SKM-1 treated with dmso at 0.1 percent for 144 hours (cell line): ENCODE results near the gene TPBG.
A peak's percentile ranks its signal among the peaks of the same experiment; 100 is the strongest.

Experiments
- DNase-seq: peaks from one replicate; lab custom pipeline; 2025; ENCODE audit not compliant: unreplicated experiment; lab: John Stamatoyannopoulos, UW

Gene TPBG, protein sequence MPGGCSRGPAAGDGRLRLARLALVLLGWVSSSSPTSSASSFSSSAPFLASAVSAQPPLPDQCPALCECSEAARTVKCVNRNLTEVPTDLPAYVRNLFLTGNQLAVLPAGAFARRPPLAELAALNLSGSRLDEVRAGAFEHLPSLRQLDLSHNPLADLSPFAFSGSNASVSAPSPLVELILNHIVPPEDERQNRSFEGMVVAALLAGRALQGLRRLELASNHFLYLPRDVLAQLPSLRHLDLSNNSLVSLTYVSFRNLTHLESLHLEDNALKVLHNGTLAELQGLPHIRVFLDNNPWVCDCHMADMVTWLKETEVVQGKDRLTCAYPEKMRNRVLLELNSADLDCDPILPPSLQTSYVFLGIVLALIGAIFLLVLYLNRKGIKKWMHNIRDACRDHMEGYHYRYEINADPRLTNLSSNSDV

DNA sequence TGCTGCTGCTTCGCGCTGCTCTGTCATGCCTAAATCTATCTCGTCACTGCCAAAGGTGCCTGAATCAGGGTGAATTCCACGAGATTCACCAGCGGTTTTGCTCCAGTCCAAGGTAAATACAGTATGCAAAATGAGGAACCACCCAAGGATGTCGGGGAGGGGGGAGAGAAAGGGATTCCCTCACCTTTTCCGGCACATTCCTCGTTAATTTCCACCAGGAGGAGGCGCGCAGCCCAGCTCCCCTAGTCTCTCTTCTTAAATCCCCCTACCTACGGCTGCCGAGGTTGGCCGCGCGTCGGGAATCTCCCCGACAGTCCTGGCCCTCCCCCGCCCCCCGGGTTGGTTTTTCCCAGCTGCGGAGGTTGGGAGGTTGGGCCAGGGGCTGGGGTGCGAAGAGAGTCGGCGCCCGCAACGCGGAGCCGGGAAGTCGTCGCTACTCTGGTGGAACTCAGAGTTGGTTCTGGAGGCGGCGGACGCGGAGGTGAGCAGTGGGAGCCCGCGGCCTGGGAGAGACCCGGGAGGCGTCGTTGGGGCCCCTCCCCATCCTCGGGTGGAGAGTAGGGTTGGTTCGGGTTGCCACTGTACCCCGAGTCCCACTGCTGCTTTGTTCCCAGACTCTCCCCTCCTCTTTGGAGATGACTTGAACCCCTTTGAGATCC, at the start of gene TPBG:
TPBG (plus strand) TSS at position 390 of the 659 bp plus-strand sequence. CDS start 1,145 bp downstream, outside the sequence.
- DNase-seq, result peak; percentile 46

GRCh38 chr6:82322386-82322785, 41.2 kb upstream of the TPBG start:
- DNase-seq, result no peak

DNA sequence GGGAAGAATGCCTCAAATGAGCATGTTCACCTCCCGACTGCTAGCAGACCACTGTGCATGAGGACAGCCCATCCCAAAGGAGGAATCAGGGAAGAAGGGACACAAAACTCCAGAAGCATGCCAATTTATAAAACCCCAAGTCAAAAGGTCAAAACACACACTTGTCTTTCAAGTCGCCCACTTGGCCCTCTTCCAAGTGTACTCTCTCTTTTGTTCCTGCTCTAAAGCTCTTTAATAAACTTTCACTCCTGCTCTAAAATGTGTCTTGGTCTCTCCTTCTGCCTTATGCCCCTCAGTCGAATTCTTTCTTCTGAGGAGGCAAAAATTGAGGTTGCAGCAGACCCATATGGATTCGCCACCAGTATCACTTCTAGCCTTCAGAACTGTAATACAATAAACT, 33.9 kb upstream of the TPBG start:
- DNase-seq, result no peak

DNA sequence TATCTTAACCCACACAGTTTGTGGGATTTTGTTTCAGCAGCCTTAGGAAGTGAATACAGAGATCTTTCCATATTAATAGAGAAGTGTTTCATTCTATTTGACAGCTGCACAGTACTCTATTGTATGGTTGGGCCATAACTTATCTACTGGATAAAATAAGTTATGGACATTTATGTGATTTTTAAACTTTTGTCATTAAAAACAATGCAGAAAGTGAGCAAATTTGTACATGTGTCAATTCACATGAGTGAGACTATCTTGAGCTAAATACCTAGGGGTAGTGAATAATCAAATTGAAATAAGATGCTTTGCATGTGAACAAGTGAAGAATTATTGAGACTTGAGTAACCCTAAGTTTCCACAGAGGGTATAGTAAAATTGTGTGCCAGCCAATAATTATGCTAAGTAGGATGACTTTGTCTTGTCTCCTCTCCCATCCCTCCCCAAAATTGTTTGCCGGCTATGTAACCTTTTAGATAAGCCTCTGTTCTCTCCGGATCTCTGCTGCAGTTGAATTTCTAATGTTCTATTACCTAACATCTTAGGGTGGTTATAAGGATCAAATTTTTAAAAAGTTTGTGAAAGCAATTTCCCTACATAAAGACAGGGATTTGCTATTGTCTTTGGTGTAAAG, 33.3 kb upstream of the TPBG start:
- no peak for DNase-seq

DNA sequence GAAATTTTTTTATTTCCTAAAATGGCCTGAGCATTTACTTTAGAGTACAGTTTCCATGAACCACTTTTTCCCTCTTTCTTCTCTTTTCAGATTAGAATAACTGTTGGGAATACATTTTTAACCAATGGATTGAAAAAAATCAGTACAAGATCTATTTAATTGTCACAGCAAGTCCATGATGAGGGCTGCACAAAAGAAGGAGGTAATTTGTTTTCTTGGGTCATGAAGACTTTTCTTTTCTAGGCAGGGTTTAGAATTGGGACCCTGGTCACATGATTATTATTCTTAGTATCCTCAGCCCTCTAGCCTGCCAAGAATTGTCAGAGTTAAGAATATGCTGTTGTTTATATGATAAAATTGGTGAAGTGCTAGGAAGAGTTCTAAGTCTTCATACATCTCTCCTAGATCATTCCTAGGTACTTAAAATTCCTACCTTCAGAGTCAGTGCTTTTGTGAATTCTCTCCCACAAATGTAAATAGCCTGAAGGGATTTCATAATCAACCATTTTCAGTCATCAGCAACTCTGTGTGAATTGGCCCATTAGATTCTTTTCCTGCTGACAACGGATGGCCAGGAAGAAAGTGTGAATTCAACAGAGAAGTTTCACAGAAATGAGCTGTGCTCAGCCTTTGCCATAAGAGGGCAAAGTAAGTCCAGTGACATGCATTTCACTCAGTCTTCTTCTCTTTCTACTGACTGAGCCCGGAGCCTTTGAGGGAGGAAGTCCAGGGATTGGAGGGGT, 32.4 kb upstream of the TPBG start:
- DNase-seq, result no peak

DNA sequence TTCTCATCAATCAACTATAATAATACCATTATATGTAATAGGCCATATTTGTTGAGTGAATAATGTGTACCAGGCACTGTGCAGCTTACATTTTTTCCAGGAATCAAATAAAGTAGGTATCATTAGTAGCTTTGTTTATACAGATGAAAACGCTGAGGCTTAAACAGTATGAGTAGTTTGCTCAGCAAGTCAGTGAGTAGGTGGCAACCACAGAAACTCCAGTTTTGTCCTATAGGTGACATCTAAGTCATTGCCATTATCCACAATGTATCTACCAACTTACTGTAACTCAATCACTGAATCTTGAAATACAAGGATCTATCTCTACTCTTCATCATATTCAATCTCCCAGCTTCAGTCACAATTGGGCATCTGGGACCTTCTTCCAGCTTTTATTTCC, 29.8 kb upstream of the TPBG start:
- DNase-seq, result no peak

DNA sequence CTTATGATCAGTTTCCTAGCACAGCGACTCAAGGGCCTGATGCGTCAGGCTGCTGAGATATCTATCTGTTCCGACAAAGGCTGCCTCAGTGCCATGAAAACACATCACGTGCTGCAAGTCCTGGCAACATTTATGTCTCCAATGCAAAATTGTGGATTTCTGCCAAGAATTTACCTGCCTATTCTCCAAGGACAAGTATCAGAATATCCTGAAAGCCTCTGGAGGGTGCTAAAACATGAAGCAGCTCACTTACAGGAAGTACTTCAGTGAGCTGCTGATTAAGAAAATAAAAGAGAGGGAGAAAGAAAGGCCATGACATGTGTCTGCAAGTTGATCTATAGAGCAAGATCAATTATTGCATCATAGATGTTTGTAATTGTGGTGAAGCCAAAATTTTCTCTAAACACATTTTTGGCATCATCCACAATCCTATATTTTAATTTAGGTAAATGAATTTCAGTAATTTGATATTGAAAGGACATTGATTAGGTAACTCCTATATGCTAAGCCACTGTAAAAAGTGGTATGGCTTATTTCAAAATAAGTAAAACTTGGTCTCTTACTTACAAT, 25.8 kb upstream of the TPBG start:
- no peak for DNase-seq

GRCh38 chr6:82348130-82348529, 15.5 kb upstream of the TPBG start:
- DNase-seq, result no peak

- DNase-seq, result no peak
Observed at GRCh38 chr6:82353848-82354247, 9.8 kb upstream of the TPBG start.

DNA sequence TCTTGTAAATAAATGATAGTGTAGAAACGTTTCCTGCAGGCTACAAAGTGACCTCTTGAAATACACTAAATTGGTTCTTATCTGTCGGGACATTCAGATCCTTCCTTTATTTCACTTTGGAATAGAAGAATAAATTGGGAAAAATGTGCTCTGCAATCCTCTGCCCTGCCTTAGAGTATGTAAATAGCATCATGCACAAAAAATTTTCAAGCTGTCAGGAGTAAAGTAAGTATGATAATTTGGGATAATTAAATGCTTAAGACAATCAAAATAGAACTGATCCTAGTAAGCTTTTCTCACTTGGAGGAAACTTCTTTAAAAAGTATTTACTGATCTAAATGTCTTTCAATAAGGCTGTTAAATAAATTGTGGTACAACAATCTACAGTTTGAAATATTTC, 3.1 kb upstream of the TPBG start:
- DNase-seq, result no peak

GRCh38 chr6:82361631-82362030, 2.0 kb upstream of the TPBG start:
- DNase-seq, result no peak

- no peak for DNase-seq
Observed at GRCh38 chr6:82362144-82362543, 1.5 kb upstream of the TPBG start.

DNA sequence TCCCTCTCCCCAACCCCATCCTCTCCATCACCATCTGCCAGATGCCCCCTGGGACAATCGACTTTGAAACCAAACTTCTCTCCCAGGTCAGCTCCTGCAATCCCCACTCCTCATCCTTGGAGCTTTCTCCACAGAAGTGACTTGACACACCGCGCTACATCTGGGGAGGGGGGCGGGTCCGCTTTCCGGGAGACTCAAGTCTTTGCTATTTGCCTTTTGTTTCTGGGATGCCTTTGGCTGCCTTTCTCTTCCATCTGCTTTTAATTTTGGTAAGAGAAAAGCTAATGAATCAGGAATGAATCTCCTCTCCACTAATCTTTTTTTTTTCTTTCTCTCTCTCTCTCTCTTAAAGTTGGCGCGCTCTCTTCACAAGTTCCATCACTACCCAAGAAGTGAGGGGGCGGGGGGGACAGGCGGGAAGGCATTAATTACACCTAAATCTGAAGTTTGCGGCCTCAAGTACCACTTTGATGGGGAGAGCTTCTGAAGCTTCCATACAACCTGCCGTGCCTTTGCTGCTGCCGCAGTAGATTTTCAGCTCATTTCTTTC, 664 bp upstream of the TPBG start:
- DNase-seq, result no peak

DNA sequence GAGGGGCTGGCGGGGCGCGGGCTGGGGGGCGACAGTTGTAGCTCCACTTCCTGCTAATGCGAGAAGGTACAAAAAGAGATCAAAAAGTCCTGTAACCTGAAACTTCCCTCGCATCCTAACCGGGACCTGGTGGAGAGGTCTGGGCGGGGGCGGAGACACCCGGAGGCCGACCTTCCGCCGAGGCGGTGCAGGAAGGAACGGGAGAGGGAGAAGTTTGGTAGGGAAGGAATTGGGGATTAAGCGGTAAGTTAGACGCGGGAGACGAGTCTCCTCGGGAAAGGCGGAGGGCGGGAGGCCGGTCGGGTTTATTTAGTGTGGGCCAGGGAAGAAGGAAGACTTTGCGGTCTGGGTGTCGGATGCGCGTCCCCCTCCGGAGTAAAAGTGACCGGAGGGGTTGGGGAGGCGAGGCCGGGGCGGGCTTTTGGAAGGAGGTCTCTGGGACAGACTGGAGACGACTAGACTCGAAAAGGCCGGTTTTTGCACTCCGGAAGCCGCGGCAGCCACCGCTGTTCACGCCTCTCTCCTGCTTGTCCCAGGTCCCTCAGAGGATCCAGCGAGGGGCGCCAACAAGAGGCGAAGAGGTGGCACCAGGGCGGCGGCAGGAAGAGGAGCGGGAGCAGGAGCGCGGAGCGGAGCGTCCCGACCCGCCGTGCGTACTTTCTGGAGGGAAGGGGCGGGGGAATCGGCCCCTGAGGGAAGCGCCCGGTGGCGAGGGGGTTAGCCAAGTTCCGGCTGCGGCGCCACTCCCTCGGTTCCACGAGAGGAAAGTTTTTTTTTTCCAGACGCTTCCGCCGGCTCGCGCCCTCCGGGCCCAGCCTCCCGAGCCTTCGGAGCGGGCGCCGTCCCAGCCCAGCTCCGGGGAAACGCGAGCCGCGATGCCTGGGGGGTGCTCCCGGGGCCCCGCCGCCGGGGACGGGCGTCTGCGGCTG, 734 bp downstream of the TPBG start:
- no peak for DNase-seq

DNA sequence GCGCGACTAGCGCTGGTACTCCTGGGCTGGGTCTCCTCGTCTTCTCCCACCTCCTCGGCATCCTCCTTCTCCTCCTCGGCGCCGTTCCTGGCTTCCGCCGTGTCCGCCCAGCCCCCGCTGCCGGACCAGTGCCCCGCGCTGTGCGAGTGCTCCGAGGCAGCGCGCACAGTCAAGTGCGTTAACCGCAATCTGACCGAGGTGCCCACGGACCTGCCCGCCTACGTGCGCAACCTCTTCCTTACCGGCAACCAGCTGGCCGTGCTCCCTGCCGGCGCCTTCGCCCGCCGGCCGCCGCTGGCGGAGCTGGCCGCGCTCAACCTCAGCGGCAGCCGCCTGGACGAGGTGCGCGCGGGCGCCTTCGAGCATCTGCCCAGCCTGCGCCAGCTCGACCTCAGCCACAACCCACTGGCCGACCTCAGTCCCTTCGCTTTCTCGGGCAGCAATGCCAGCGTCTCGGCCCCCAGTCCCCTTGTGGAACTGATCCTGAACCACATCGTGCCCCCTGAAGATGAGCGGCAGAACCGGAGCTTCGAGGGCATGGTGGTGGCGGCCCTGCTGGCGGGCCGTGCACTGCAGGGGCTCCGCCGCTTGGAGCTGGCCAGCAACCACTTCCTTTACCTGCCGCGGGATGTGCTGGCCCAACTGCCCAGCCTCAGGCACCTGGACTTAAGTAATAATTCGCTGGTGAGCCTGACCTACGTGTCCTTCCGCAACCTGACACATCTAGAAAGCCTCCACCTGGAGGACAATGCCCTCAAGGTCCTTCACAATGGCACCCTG, 1.6 kb downstream of the TPBG start:
- DNase-seq, result no peak

DNA sequence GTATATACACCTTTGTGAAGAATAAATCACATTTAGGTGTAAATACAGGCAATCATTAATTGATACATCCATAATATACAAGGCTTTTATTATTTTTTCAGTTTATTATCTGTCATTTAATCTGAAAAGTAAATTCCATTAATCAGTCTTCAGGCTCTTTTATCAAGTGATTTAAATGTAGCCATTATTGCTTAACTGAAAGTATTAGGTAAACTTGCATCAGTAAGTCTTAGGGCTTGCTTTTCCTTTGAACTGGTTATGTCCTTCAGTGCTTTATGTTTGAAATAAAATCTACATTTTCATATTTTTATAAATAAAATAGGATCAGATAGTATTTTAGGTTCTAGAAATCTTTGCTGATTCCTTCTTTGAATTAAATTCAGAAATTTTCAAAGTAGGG, 4.1 kb downstream of the TPBG start:
- DNase-seq, result no peak

DNA sequence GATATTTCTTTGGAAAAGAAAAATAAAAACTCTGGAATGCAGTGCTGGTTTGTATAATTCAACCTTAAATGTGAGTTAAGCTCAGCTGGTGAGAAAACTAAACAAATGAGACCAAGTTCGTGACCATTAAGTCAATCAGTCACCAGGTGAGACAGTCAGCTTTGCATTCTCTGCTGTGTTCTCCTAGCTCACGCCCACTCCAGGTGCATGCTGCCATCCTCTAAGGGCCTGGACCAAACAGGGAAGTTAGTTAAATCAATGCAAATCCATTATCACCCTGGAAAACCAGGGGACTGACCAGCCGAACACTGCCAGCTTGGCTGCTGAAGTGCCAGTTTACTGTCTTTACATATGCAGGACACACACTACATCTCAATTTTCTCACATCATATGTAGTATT, 7.2 kb downstream of the TPBG start:
- DNase-seq, result no peak

DNA sequence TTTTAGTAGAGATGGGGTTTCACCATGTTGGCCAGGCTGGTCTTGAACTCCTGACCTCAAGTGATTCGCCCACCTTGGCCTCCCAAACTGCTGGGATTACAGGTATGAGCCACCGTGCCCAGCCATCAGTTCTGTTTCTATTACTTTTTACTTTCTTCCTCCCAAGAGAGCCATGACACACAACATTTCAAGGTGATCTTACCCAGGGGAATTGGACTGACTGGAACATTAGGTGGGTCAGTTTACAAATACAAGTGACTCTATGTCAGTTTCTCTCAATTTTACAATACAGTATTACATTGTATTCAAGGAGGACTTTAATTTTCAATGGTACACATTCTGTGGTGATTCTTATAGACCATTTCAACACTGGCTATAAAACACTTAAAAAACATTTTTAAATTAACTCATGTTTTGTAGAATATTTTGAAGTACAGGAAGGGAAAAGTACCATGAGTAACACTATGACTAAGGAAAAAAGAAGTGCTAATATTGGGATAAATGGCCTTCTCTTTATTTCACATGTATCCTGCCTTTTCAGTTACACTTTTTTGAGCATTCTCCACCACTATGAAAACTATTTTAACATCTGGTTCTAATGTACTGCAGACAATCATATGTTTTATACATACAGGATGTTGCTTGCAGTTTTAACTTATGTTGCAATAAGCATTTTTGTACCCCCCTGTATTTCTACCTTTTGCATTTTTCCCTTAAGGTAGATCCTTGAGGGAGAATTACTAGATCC, 8.4 kb downstream of the TPBG start:
- no peak for DNase-seq
